Astrocyte of the spinal cord (primary cell): ENCODE measurements around the gene PRDM1.

Experiments used
- DNase-seq: peaks from one replicate; pipeline ENCODE4 v3.0.0; 2011; ENCODE audit warnings: low read depth, low spot score
- H3K4me3 ChIP-seq: 2 replicates; pipeline ENCODE4 v1.5.1; 2011; ENCODE audit warnings: low read depth, mild to moderate bottlenecking, low read length, moderate library complexity
- in situ Hi-C: cut with HindIII; loops from 2 replicates; pipeline ENCODE4 v1.10.0; 2017; ENCODE audit warnings: low sequenced_read_pairs
- TF ChIP-seq, protein P1 (sequence below): IDR thresholded peaks from 2 replicates; pipeline ENCODE4 v1.5.1; 2012; ENCODE audit warnings: low read depth, mild to moderate bottlenecking, low read length, inconsistent platforms

The PRDM1 gene

GRCh38 chr6:106120406-106120805, 34.3 kb downstream of the PRDM1 start:
- in situ Hi-C loops: no loop called here
- no peak for DNase-seq
- TF ChIP-seq, protein P1, sequence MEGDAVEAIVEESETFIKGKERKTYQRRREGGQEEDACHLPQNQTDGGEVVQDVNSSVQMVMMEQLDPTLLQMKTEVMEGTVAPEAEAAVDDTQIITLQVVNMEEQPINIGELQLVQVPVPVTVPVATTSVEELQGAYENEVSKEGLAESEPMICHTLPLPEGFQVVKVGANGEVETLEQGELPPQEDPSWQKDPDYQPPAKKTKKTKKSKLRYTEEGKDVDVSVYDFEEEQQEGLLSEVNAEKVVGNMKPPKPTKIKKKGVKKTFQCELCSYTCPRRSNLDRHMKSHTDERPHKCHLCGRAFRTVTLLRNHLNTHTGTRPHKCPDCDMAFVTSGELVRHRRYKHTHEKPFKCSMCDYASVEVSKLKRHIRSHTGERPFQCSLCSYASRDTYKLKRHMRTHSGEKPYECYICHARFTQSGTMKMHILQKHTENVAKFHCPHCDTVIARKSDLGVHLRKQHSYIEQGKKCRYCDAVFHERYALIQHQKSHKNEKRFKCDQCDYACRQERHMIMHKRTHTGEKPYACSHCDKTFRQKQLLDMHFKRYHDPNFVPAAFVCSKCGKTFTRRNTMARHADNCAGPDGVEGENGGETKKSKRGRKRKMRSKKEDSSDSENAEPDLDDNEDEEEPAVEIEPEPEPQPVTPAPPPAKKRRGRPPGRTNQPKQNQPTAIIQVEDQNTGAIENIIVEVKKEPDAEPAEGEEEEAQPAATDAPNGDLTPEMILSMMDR: no peak
- H3K4me3 ChIP-seq: no peak overlapping the region

DNA sequence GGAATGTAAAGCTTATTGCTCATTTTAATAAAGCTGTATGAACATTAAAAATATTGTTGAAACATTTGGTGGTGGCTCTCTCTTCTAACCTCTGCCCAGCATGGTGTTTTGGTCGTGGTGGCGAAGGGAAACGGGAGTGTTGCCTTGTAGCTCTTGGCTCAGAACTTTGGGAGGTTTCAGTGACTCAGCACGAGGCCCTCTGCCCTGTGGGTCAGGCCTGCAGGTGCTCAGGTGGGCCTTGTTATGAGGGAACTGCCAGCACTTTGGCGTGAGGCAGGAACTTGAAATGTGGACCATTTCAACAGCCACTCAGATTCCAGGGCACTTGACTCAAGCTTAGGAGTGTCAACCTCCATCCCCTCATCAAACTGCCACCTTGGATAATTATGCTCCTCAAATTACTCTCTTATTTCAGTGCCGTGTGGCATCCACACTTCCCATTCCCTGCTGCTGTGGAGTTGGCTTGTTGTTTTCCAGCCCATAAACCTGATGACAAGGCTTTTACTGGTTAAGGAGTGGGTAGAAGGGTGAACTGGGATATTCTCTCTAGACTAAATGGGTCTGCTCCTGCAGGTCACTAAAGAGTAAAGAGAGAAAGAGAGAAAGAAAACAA, 36.3 kb downstream of the PRDM1 start:
- in situ Hi-C loops: no loop called here
- TF ChIP-seq, protein P1: no peak
- H3K4me3 ChIP-seq: no peak overlapping the region
- DNase-seq: no peak

DNA sequence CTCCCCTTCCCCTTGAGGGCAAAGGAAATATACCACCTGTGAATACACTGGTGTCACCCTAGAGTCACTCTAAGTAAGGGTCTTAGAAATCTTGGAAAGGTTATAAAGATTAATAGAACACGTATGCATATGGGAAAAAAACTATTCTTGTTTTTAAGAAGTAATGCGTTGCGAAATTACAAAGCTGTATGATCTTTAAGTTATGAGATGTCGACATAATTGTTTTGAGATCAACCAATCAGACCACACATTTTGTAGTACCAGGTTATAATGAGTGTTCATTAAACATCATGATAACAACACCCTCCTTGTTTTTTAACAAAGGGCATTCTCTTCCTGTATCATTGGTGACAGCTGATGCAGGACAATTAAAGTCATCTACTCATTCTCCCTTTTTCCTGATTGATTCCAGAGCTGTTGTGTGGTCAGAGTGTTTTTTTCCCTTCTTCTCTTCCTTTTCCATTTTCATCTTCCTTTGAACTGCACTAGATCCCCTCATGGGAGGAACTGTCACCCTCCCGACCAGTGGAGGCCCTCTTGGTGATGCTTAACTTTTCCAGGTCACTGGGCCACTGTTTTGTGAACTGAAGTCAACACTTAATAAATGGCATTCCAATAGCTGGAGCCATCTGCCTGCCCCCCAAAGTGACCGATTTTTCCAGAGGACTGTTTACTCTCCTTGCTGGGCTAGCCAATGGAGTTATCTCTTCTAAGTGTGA, 37.0 kb downstream of the PRDM1 start:
- no peak overlapping the region for H3K4me3 ChIP-seq
- no peak for DNase-seq
- TF ChIP-seq, protein P1: no peak
- in situ Hi-C loops: no loop called here

- TF ChIP-seq, protein P1: no peak
- in situ Hi-C loops: no loop called here
- no peak overlapping the region for H3K4me3 ChIP-seq
- no peak for DNase-seq
These were observed 37.9 kb downstream of the PRDM1 start for GRCh38 chr6:106124015-106124414.

DNA sequence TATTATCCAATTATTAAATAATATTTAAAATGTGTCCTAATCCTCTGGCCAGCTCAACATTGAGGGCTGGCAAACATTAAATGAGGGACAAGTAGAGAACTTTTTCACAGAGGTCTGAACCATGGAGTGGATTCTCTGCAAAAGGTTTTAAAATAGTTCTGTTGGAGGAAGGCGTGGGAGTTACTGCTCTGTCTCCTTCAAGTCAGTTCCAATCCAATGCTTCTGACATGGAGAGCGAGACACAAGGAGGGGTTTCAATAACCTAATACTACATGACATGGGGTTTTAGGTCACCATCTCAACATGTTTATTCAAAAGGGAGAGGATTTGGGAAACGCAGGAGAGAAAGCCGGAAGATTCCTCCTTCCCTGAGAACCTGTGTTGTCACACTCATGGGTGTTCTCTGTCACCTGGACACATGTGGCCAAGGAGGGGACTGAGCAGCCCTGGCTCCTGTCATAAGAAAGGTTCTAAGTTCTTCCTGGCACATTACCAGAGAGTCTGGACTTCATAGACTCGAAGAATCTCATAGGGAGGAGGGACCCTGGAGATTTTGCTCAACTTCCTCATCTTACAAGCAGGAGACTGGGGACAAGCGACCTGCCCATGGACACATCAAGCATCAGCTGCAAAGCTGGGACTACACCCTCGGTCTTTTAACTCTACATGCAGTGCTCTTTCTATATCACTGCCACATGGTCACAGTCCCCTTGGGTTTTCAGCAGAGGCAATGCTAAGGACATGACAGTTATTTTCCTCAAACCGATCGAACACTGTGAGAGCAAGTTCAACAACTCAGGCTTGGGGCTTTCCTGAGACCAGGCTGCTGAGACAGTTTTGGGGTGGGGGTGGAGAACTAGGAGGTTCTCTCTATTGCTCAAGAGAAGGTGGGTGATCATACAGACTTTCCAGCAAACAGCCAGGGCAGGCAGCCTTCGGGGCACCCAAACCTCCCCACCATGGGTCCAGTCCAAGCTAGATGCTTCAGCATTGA, 38.6 kb downstream of the PRDM1 start:
- TF ChIP-seq, protein P1: no peak
- no peak for DNase-seq
- H3K4me3 ChIP-seq: no peak overlapping the region
- in situ Hi-C loops: no loop called here

- H3K4me3 ChIP-seq: no peak overlapping the region
- in situ Hi-C loops: no loop called here
- no peak for DNase-seq
- TF ChIP-seq, protein P1: no peak
These were observed 39.8 kb downstream of the PRDM1 start for GRCh38 chr6:106125925-106126435.
